WTC11 (cell line): ENCODE measurements around the gene WDR18. TPM values are rescaled to one million over a fixed set of nuclear protein-coding genes. Genes with fewer than 3 reads are reported as not detected.
"Not testable (repeated sequence)": the region's sequence is repeated elsewhere in the genome, so short reads cannot be mapped to it uniquely, and the experiment has no call there.

Source experiments
- ATAC-seq: fragments of 200-7000 bp; cut with Tn5 transposase; 2 replicates; pipeline ENCODE4 v1.10.0; 2021; ENCODE audit warnings: mild to moderate bottlenecking, moderate library complexity
- CTCF ChIA-PET: fragments of 300-600 bp; sonication (Branson Sonifier 250); formaldehyde crosslinking; loops from one replicate; lab custom pipeline; 2021; ENCODE audit warnings: antibody characterized with exemption; lab: Charles Lee
- POLR2A ChIA-PET: fragments of 350-600 bp; sonication (Branson Sonifier 250); formaldehyde crosslinking; loops from one replicate; lab custom pipeline; 2021; ENCODE audit warnings: antibody characterized with exemption; lab: Charles Lee
- DNase-seq: peaks from one replicate; pipeline ENCODE4 v3.0.0; 2021; ENCODE audit warnings: low spot score
- H3K27ac Mint-ChIP-seq: 2 replicates; pipeline ENCODE4 v1.8.0; 2021; ENCODE audit warnings: mixed read lengths
- H3K27me3 Mint-ChIP-seq: 2 replicates; pipeline ENCODE4 v1.8.0; 2021; ENCODE audit warnings: low read depth, mild to moderate bottlenecking, moderate library complexity, mixed read lengths
- H3K36me3 Mint-ChIP-seq: 2 replicates; pipeline ENCODE4 v1.8.0; 2021; ENCODE audit warnings: mixed read lengths
- H3K4me1 Mint-ChIP-seq: 2 replicates; pipeline ENCODE4 v1.8.0; 2022; ENCODE audit warnings: mixed read lengths
- H3K4me3 Mint-ChIP-seq: 2 replicates; pipeline ENCODE4 v1.8.0; 2021; ENCODE audit warnings: mild to moderate bottlenecking, moderate library complexity, mixed read lengths
- H3K9me3 Mint-ChIP-seq: 2 replicates; pipeline ENCODE4 v1.8.0; 2021; ENCODE audit warnings: mixed read lengths
- ATF1 ChIP-seq: sonication (generic); formaldehyde crosslinking; IDR thresholded peaks from 2 replicates; pipeline ENCODE4 v1.8.1; 2023; ENCODE audit warnings: mild to moderate bottlenecking, moderate library complexity, missing genetic modification reagents
- ELF4 ChIP-seq: sonication (generic); formaldehyde crosslinking; IDR thresholded peaks from 2 replicates; pipeline ENCODE4 v1.8.1; 2022; ENCODE audit warnings: low read depth, mild to moderate bottlenecking, moderate library complexity, missing genetic modification reagents
- EMX1 ChIP-seq: fragments of 250-450 bp; sonication (Bioruptor Pico); IDR thresholded peaks from 2 replicates; pipeline ENCODE4 v1.8.0; 2021; ENCODE audit warnings: mild to moderate bottlenecking
- FOXJ3 ChIP-seq: sonication (generic); formaldehyde crosslinking; IDR thresholded peaks from 2 replicates; pipeline ENCODE4 v1.9.0; 2021; ENCODE audit warnings: missing genetic modification reagents, mild to moderate bottlenecking, borderline replicate concordance
- GABPB1 ChIP-seq: sonication (generic); formaldehyde crosslinking; IDR thresholded peaks from 2 replicates; pipeline ENCODE4 v1.8.1; 2023; ENCODE audit warnings: mild to moderate bottlenecking, missing genetic modification reagents
- GTF2I ChIP-seq: fragments of 250-450 bp; sonication (Bioruptor Pico); conservative IDR thresholded peaks from 2 replicates; pipeline ENCODE4 v1.4.0; 2021; ENCODE audit warnings: mild to moderate bottlenecking
- IRF2 ChIP-seq: sonication (generic); formaldehyde crosslinking; IDR thresholded peaks from 2 replicates; pipeline ENCODE4 v1.8.0; 2022; ENCODE audit warnings: low read depth, missing genetic modification reagents, borderline replicate concordance
- MAX ChIP-seq: sonication (generic); formaldehyde crosslinking; IDR thresholded peaks from 2 replicates; pipeline ENCODE4 v1.8.0; 2022; ENCODE audit warnings: mild to moderate bottlenecking, missing genetic modification reagents
- NFYB ChIP-seq: sonication (generic); formaldehyde crosslinking; conservative IDR thresholded peaks from 2 replicates; pipeline ENCODE4 v1.8.0; 2022; ENCODE audit warnings: low read depth, missing genetic modification reagents
- TEAD1 ChIP-seq: sonication (generic); formaldehyde crosslinking; IDR thresholded peaks from 2 replicates; pipeline ENCODE4 v1.8.0; 2022; ENCODE audit warnings: mild to moderate bottlenecking, missing genetic modification reagents
- TEAD4 ChIP-seq: sonication (generic); formaldehyde crosslinking; IDR thresholded peaks from 2 replicates; pipeline ENCODE4 v1.8.0; 2022; ENCODE audit warnings: mild to moderate bottlenecking, missing genetic modification reagents
- TP53 ChIP-seq: sonication (generic); formaldehyde crosslinking; IDR thresholded peaks from 2 replicates; pipeline ENCODE4 v1.8.1; 2023; ENCODE audit warnings: mild to moderate bottlenecking, missing genetic modification reagents
- ZNF121 ChIP-seq: sonication (generic); formaldehyde crosslinking; IDR thresholded peaks from 2 replicates; pipeline ENCODE4 v1.8.0; 2023; ENCODE audit warnings: missing genetic modification reagents
- ZNF396 ChIP-seq: fragments of 250-450 bp; sonication (Bioruptor Pico); IDR thresholded peaks from 2 replicates; pipeline ENCODE4 v1.8.0; 2021; ENCODE audit warnings: mild to moderate bottlenecking, moderate library complexity, borderline replicate concordance
- ZNF512 ChIP-seq: sonication (generic); formaldehyde crosslinking; IDR thresholded peaks from 2 replicates; pipeline ENCODE4 v1.8.1; 2022; ENCODE audit warnings: missing genetic modification reagents, borderline replicate concordance
- ZSCAN18 ChIP-seq: fragments of 250-450 bp; sonication (Bioruptor Pico); IDR thresholded peaks from 2 replicates; pipeline ENCODE4 v2.1.2; 2022; ENCODE audit warnings: mild to moderate bottlenecking, moderate library complexity
- total RNA-seq: library from RNA; stranded (reverse); gene quantifications from 3 replicates; pipeline ENCODE4 v1.2.3, GENCODE V29; 2021
- TF ChIP-seq, protein P1 (sequence below): sonication (generic); formaldehyde crosslinking; IDR thresholded peaks from 2 replicates; pipeline ENCODE4 v1.8.1; 2023; ENCODE audit warnings: mild to moderate bottlenecking, moderate library complexity, missing genetic modification reagents
- TF ChIP-seq, protein P2 (sequence below): sonication (generic); formaldehyde crosslinking; IDR thresholded peaks from 2 replicates; pipeline ENCODE4 v1.8.1; 2023; ENCODE audit warnings: mild to moderate bottlenecking, missing genetic modification reagents, moderate library complexity
- TF ChIP-seq, protein P3 (sequence below): fragments of 250-450 bp; sonication (Bioruptor Pico); IDR thresholded peaks from 2 replicates; pipeline ENCODE4 v1.9.0; 2021; ENCODE audit warnings: mild to moderate bottlenecking

Gene WDR18
- total RNA-seq, 1 experiment from 2014 or later = 140 TPM

GRCh38 chr19:956766-957440, 27.2 kb upstream of the WDR18 start:
- no peaks in the 10 kb centered on the region for H3K27me3 Mint-ChIP-seq
- POLR2A ChIA-PET = no interaction called here
- ATAC-seq (no peak), DNase-seq (peak; percentile 45)
- no peak overlapping the region for H3K4me3 Mint-ChIP-seq
- no peaks in the 10 kb centered on the region for H3K9me3 Mint-ChIP-seq
- H3K36me3 Mint-ChIP-seq = peaks cover 2% of the 10 kb centered on the region; the same call in 1 of the 2 replicates
- CTCF ChIA-PET = interaction anchor here (0.6 to 2.0 kb wide), 9 partner anchors 10 to 314 kb away, joined by 3 to 11 read pairs (median 3); no protein-coding TSS in a partner anchor
- TF ChIP-seq ELF4 (CRISPR knock-in tag) (no peak), GTF2I (CRISPR knock-in tag) (peak; percentile 67; the same call in 1 of the 2 replicates), TP53 (CRISPR knock-in tag) (no peak), ZNF121 (CRISPR knock-in tag) (peak; percentile 31; the same call in 1 of the 2 replicates)
- TF ChIP-seq, protein P1, sequence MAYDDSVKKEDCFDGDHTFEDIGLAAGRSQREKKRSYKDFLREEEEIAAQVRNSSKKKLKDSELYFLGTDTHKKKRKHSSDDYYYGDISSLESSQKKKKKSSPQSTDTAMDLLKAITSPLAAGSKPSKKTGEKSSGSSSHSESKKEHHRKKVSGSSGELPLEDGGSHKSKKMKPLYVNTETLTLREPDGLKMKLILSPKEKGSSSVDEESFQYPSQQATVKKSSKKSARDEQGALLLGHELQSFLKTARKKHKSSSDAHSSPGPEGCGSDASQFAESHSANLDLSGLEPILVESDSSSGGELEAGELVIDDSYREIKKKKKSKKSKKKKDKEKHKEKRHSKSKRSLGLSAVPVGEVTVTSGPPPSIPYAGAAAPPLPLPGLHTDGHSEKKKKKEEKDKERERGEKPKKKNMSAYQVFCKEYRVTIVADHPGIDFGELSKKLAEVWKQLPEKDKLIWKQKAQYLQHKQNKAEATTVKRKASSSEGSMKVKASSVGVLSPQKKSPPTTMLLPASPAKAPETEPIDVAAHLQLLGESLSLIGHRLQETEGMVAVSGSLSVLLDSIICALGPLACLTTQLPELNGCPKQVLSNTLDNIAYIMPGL = no peak
- peaks cover 35% of the 10 kb centered on the region for H3K4me1 Mint-ChIP-seq
- peak overlapping the region; percentile 90 for H3K27ac Mint-ChIP-seq

- ATAC-seq, H3K9me3 Mint-ChIP-seq, H3K27me3 Mint-ChIP-seq, H3K36me3 Mint-ChIP-seq, DNase-seq, H3K4me3 Mint-ChIP-seq, POLR2A ChIA-PET: not testable (repeated sequence)
- CTCF ChIA-PET = interaction anchor here (1.2 to 2.0 kb wide), 3 partner anchors 13 to 287 kb away, joined by 3 to 11 read pairs (median 6); no protein-coding TSS in a partner anchor
- Mint-ChIP-seq H3K27ac (peak overlapping the region; percentile 76), H3K4me1 (peaks cover 35% of the 10 kb centered on the region)
- peak; percentile 87 for TF ChIP-seq ZNF121 (CRISPR knock-in tag)
Measured at GRCh38 chr19:957578-957977, 26.6 kb upstream of the WDR18 start.

DNA sequence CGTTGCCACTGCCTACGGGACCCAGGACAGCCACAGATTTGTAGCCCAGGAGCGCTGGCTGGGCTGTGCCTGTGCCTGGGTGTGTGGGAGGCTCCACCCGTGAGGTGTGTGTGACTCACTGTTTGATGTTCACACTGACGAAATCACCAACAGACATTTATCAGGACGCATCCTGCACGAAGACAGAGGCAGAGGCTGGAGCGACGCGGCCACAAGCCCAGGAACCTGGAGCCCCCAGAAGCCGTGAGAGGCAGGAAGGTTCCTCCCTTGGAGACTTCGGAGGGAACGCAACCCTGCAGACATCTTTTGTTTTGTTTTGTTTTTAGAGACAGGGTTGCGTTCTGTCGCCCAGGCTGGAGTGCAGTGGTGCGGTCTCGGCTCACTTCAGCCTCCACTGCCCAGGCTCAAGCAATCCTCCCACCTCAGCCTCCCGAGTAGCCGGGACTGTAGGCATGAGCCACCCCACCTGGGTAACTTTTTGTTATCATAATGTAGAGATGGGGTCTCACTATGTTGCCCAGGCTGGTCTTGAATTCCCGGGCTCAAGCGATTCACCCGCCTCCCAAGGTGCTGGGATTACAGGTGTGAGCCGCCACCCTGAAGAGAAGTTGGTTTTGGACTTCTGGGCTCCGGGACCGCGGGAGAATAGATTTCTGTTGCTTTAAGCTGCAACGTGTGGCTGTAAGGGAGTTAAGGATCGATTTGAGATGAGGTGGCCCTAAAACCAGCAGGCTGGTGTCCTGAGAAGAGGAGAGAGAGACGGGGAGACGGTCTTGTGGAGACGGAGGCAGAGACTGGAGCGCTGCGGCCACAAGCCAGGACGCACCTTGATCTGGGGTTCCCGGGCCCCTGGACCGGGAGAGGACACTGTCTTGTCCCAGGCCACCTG, 24.9 kb upstream of the WDR18 start:
- Mint-ChIP-seq H3K4me3 (no peak overlapping the region), H3K27me3 (no peaks in the 10 kb centered on the region), H3K36me3 (peaks cover 12% of the 10 kb centered on the region), H3K4me1 (peaks cover 31% of the 10 kb centered on the region), H3K27ac (peak overlapping the region; percentile 95), H3K9me3 (no peaks in the 10 kb centered on the region)
- ATAC-seq = no peak
- ChIA-PET POLR2A (no interaction called here), CTCF (interaction anchor here (0.6 to 1.4 kb wide), 17 partner anchors 10 to 121 kb away, joined by 3 to 13 read pairs (median 3); partner anchors contain the start of genes ABCA7, ARHGAP45 and WDR18)
- TF ChIP-seq GABPB1 (CRISPR knock-in tag) (peak; percentile 54; the same call in 1 of the 2 replicates), ZSCAN18 (CRISPR knock-in tag) (no peak), ZNF121 (CRISPR knock-in tag) (peak; percentile 82)
- DNase-seq = no peak

DNA sequence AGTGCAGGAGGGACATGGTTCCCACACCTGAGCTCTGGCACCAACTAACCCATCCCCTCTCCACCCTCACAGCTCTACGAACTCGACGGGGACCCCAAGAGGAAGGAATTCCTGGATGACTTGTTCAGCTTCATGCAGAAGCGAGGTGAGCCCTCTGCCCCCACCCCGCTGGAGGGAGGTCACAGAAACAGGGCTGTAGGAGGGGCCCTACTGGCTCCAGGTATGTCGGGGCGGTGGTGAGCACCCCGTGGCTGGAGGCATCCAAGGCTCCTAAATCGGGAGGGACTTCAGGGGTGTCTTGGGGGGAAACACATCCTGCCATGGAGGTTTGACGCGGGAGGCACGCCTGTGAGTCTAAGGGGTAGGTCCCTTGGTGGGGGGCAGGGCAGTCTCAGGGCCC, 24.1 kb upstream of the WDR18 start:
- ATAC-seq (peak; percentile 54), DNase-seq (peak; percentile 66)
- TF ChIP-seq NFYB (no peak), GTF2I (CRISPR knock-in tag) (peak; percentile 63; the same call in 1 of the 2 replicates), EMX1 (no peak), IRF2 (CRISPR knock-in tag) (no peak), ZNF512 (CRISPR knock-in tag) (no peak), ATF1 (no peak), TEAD1 (CRISPR knock-in tag) (peak; percentile 96; the same call in 1 of the 2 replicates), ZNF396 (CRISPR knock-in tag) (no peak), MAX (CRISPR knock-in tag) (0 out of 2 replicates have a peak, but pooled peaks have one; percentile 21), TEAD4 (CRISPR knock-in tag) (peak; percentile 96), FOXJ3 (CRISPR knock-in tag) (no peak)
- TF ChIP-seq, protein P2, sequence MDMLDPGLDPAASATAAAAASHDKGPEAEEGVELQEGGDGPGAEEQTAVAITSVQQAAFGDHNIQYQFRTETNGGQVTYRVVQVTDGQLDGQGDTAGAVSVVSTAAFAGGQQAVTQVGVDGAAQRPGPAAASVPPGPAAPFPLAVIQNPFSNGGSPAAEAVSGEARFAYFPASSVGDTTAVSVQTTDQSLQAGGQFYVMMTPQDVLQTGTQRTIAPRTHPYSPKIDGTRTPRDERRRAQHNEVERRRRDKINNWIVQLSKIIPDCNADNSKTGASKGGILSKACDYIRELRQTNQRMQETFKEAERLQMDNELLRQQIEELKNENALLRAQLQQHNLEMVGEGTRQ (CRISPR knock-in tag) = no peak
- TF ChIP-seq, protein P3, sequence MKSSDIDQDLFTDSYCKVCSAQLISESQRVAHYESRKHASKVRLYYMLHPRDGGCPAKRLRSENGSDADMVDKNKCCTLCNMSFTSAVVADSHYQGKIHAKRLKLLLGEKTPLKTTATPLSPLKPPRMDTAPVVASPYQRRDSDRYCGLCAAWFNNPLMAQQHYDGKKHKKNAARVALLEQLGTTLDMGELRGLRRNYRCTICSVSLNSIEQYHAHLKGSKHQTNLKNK (CRISPR knock-in tag) = no peak

More for the DNA sequence above, 24.1 kb upstream of the WDR18 start:
- H3K27ac Mint-ChIP-seq = no peak overlapping the region; the same call in 1 of the 2 replicates
- H3K36me3 Mint-ChIP-seq = peaks cover 20% of the 10 kb centered on the region
- H3K4me3 Mint-ChIP-seq = no peak overlapping the region
- H3K4me1 Mint-ChIP-seq = peaks cover 28% of the 10 kb centered on the region
- ChIA-PET CTCF (interaction anchor here (0.6 to 1.4 kb wide), 16 partner anchors 11 to 122 kb away, joined by 3 to 13 read pairs (median 3); partner anchors contain the start of genes ABCA7, ARHGAP45 and WDR18), POLR2A (no interaction called here)
- peaks cover 1% of the 10 kb centered on the region for H3K9me3 Mint-ChIP-seq
- H3K27me3 Mint-ChIP-seq = no peaks in the 10 kb centered on the region
